GM21526 (cell line): ENCODE measurements around the gene FBXL5.

Experiments
- ATAC-seq: cut with Tn5 transposase; IDR thresholded peaks from one replicate; pipeline ENCODE4 v1.9.1; 2021; ENCODE audit warnings: moderate library complexity; ENCODE audit not compliant: unreplicated experiment, low FRiP score

FBXL5 gene

DNA sequence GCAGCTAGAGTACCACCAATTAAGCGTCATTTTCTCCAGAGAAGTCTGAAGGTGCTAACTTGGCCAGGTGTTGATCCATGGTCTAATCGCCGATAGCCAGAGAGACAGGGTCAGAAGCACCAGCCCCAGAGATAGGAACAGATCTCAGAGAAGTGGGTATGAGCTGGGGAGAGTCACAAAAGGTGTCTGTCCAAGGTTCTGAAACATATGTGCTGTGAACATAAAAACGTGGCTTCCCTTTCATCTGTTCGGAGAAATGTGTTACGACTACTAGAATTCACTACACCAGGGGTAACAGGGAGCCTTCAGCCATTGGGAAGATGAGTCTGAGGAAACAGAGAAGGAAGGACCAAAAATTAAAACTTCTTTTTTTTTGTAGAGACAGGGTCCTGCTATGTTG lies 91.3 kb downstream of the FBXL5 start:
- no peak for ATAC-seq

DNA sequence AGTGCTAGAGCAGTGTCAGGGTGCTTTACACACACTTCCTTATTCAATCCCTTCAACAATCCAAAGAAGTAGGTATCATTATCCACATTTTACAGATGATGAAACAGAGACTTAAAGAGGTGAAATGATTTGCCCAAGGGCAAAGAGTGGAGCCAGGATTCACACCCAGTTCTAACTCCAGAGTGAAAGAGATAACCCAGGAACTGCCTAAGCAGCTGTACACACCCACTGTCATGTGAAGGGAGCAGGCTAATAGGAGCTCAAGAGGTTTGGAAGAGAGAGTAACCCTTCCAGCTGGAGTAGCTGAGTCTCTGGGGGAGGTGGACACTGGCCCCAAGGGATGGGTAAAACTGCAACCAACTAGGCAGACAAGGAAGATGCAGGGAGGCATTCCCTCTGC lies 92.5 kb downstream of the FBXL5 start:
- no peak for ATAC-seq

DNA sequence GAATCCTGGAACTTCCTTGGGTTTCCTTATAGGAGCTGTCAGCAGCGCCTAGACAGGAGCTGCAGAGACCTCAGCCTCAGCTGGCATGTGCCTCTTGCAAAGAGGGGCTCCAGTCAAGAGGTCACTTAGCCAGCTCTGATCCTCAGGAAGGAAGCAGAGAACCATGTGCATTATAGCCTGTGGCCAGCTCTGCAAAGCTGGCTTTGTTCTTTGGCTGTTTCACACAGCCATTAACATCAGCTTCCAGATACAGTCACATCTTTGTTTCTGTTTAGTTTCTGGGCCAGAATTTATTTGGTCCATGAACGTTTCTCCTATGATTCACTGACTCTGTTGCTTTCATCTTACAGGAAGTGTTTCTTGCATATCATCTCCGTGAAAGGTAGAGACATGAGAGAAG lies 93.0 kb downstream of the FBXL5 start:
- no peak for ATAC-seq

DNA sequence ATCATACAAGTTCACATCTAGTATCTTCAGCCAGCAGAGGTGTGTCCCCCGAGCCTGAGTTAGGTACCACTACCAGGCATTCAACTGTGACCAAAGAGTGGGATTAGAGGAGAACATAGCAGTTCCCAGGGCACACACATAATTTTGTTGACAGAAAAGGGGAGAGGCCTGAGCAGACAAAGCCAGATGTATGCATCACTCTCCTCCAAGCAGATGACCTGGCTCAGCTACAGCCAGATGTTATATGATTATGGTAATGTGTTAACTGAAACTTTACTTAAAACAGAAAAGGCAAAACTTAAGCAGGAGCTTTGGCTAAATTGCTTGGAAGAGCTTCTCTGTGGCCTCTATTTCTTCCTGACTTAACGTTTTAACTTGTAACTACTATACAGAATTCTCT lies 96.6 kb downstream of the FBXL5 start:
- no peak for ATAC-seq

DNA sequence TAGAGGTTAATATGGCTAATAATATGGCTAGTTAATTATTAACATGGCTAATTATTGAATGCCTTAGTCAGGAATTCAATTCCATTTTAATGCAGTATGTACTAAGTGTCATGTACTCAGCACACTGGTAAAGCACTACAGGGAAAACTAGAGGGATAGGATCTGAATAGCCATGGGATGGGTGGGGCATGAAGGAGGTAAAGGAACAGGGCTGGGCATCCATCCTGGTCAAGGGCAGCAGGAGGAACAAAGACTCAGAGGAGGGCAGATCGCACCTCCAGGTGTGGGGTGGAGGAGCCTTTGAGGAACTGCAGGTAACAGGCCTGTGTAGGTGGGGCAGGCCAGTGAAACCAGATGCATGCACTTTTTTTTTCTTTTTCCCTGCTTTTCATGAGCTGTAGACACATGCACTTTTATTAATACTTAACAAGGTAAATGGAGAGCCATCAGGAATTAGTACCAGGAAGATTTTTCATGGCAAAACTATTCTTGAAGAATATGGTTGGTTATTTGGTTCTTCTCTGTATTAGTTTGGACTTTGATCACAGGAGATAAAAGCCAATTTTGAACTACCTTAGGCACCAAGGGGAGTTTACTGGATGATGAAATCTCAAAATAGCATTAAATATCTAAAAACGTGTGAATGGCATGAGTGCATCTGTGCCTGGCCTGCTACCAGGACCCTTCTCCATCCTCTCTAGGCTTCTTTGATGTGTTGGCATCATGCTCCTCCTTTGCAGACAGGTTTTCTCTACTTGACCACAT lies 97.2 kb downstream of the FBXL5 start:
- no peak for ATAC-seq

DNA sequence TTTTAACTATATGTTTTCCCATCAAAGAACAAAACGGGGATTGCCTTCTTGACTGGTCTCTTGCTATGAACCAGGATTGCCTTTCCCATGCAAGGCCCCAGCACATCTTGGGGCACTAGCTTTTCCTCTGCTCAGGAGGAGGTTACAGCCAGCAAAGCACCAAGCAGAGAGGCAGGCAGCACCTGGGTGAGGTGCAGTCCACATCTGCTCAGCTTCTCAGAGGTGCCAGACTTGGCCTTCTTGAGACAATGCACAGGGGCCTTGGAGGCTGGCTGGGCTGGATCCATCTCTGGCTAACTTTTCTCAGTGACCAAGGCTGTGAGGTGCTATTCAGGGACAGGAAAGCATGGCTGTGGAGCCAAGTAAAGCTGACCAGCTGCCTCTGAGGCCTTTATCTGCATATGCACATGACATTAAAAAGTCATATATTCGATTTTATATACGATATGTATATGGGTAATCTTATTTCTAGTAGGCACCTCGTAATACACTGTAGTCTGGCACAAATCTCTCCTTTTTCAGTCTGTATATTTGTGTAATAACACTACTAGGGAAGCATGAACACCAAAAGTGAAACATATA lies 98.6 kb downstream of the FBXL5 start:
- no peak for ATAC-seq
